GM11168 (cell line): ENCODE measurements around the gene HSPA12A.

ENCODE experiments used
- in situ Hi-C: fragments of 300-500 bp; cut with MboI; formaldehyde crosslinking; loops from one replicate; pipeline ENCODE4 v1.12.0; 2022; ENCODE audit warnings: low sequenced_read_pairs; ENCODE audit not compliant: unreplicated experiment

The HSPA12A gene

GRCh38 chr10:116674901-116675423, 67.4 kb downstream of the HSPA12A start:
- in situ Hi-C loops, result no loop called here

GRCh38 chr10:116673866-116674265, 68.5 kb downstream of the HSPA12A start:
- in situ Hi-C loops, result no loop called here

- in situ Hi-C loops, result no loop called here
Measured at GRCh38 chr10:116672891-116673290, 69.5 kb downstream of the HSPA12A start.

- in situ Hi-C loops, result no loop called here
Measured at GRCh38 chr10:116671274-116671926, 71.0 kb downstream of the HSPA12A start.

- in situ Hi-C loops, result no loop called here
Measured at GRCh38 chr10:116670706-116671105, 71.7 kb downstream of the HSPA12A start.

GRCh38 chr10:116669832-116670644, 72.3 kb downstream of the HSPA12A start:
- in situ Hi-C loops, result no loop called here

GRCh38 chr10:116669080-116669479, 73.3 kb downstream of the HSPA12A start:
- in situ Hi-C loops, result no loop called here

GRCh38 chr10:116668446-116668845, 73.9 kb downstream of the HSPA12A start:
- in situ Hi-C loops, result no loop called here

- in situ Hi-C loops, result no loop called here
Measured at GRCh38 chr10:116668018-116668417, 74.3 kb downstream of the HSPA12A start.

GRCh38 chr10:116667484-116667883, 74.9 kb downstream of the HSPA12A start:
- in situ Hi-C loops, result no loop called here

GRCh38 chr10:116665541-116666125, 76.7 kb downstream of the HSPA12A start:
- in situ Hi-C loops, result no loop called here

- in situ Hi-C loops, result no loop called here
Measured at GRCh38 chr10:116664631-116665030, 77.7 kb downstream of the HSPA12A start.

- in situ Hi-C loops, result no loop called here
Measured at GRCh38 chr10:116663342-116663741, 79.0 kb downstream of the HSPA12A start.

GRCh38 chr10:116660860-116661259, 81.5 kb downstream of the HSPA12A start:
- in situ Hi-C loops, result no loop called here

- in situ Hi-C loops, result no loop called here
Measured at GRCh38 chr10:116659049-116659670, 83.2 kb downstream of the HSPA12A start.

GRCh38 chr10:116657863-116658551, 84.4 kb downstream of the HSPA12A start:
- in situ Hi-C loops, result no loop called here

- in situ Hi-C loops, result no loop called here
Measured at GRCh38 chr10:116656044-116656443, 86.3 kb downstream of the HSPA12A start.

- in situ Hi-C loops, result no loop called here
Measured at GRCh38 chr10:116655568-116655967, 86.8 kb downstream of the HSPA12A start.

GRCh38 chr10:116654816-116655215, 87.5 kb downstream of the HSPA12A start:
- in situ Hi-C loops, result no loop called here

- in situ Hi-C loops, result no loop called here
Measured at GRCh38 chr10:116653885-116654284, 88.5 kb downstream of the HSPA12A start.
